Measurements from ENCODE around the gene ATL3. TPM values are rescaled to one million over a fixed set of nuclear protein-coding genes. Genes with fewer than 3 reads are reported as not detected.
"Not testable (repeated sequence)": the region's sequence is repeated elsewhere in the genome, so short reads cannot be mapped to it uniquely, and the experiment has no call there.

ATL3 gene
- total RNA-seq, 1 donor: 152 TPM

DNA sequence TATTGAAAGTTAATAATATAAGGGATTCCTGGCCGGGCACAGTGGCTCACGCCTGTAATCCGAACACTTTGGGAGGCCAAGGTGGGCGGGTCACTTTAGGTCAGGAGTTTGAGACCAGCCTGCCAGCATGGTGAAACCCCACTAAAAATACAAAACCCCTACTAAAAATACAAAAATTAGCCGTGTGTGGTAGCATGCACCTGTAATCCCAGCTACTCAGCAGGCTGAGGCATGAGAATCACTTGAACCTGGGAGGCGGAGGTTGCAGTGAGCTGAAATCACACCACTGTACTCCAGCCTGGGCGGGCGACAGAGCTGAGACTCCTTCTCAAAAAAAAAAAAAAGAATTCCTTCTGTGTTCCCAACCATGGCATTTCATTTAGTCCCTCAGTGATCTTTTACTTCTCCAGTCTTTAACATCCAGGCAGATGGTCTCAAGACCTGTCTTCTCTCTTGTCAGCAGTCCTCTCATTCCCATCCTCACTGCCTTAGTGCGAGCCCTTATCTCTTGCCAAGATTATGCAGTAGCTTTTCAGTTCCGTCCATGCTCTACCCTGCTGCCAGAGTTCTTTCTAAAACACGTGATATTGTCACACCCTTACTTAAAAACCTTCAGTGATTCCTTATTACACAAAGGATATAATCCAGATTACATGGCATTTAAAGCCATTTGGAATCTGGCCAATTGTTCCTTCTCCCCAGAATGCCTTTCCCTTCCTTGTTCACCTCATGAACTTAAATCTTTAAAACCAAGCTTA, 28.0 kb upstream of the ATL3 start:
- peak; percentile 62 for DNase-seq (ENCODE audit: low read depth)
- H3K4me3 ChIP-seq (ENCODE audit: low read depth, low read length): no peak overlapping the region
- TF ChIP-seq, protein P1, sequence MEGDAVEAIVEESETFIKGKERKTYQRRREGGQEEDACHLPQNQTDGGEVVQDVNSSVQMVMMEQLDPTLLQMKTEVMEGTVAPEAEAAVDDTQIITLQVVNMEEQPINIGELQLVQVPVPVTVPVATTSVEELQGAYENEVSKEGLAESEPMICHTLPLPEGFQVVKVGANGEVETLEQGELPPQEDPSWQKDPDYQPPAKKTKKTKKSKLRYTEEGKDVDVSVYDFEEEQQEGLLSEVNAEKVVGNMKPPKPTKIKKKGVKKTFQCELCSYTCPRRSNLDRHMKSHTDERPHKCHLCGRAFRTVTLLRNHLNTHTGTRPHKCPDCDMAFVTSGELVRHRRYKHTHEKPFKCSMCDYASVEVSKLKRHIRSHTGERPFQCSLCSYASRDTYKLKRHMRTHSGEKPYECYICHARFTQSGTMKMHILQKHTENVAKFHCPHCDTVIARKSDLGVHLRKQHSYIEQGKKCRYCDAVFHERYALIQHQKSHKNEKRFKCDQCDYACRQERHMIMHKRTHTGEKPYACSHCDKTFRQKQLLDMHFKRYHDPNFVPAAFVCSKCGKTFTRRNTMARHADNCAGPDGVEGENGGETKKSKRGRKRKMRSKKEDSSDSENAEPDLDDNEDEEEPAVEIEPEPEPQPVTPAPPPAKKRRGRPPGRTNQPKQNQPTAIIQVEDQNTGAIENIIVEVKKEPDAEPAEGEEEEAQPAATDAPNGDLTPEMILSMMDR (IDR thresholded peaks at IDR 0.05; ENCODE audit: insufficient read depth, low read depth, low read length): no peak

DNA sequence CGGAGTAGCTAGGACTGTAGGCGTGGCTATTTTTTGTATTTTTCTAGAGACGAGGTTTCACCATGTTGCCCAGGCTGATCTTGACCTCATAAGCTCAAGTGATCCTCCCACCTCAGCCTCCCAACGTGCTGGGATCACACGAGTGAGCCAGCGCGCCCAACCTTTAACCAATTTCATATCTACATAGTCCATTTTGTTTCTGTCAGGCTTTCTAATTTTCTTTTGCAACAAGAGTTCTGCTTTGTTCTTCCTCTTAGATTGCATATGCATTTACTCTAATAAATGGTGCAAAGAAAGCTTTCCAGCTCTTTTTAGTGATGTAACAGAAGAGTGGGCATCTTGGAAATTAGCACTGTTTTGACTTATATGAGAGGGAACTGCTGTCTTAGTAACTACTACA, 23.4 kb upstream of the ATL3 start:
- DNase-seq (ENCODE audit: low read depth): no peak
- TF ChIP-seq, protein P1 (IDR thresholded peaks at IDR 0.05; ENCODE audit: insufficient read depth, low read depth, low read length): no peak
- no peak overlapping the region for H3K4me3 ChIP-seq (ENCODE audit: low read depth, low read length)

DNA sequence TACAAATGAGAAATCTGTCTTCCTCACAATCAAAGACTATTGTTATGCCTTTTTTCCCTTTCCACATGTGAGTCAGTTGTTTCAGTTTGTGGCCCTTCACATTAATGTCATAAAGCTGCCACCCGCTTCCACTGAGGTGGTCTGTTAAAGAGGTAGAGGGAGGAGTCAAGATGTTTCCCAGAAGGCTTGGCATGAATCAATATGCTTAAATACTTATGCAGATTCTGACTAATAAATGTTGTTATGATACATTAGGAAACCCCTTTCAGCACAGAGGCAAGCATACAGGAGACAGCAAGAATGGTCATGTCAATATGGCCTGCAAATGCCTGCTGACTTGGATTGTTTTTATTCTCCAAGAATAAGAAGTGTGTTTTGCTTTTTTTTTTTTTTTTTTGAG, 16.7 kb upstream of the ATL3 start:
- DNase-seq (ENCODE audit: low read depth): no peak
- TF ChIP-seq, protein P1 (IDR thresholded peaks at IDR 0.05; ENCODE audit: insufficient read depth, low read depth, low read length): no peak
- H3K4me3 ChIP-seq (ENCODE audit: low read depth, low read length): no peak overlapping the region

- no peak for DNase-seq (ENCODE audit: low read depth)
- H3K4me3 ChIP-seq (ENCODE audit: low read depth, low read length): no peak overlapping the region
- TF ChIP-seq, protein P1 (IDR thresholded peaks at IDR 0.05; ENCODE audit: insufficient read depth, low read depth, low read length): no peak
These were observed 15.8 kb upstream of the ATL3 start for GRCh38 chr11:63686926-63687325.

DNA sequence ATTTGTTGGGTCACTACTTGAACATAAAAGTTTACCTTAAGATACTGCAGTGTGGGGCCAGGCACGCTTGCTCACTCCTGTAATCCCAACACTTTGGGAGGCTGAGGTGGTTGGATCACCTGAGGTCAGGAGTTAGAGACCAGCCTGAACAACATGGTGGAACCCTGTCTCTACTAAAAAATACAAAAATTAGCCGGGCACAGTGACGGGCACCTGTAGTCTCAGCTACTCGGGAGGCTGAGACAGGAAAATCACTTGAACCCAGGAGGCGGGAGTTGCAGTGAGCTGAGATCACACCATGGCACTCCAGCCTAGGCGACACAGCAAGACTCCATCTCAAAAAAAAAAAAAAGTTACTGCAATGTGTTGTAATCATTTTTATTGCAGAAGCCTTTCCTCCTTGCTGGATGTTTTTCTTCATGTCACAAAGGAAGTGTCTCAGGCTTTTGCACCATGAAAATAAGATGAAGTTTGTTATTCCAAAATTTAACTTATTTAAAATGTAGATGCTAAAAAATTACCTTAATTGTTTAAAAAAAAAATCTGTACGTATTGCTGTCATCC, 14.1 kb upstream of the ATL3 start:
- DNase-seq (ENCODE audit: low read depth): peak; percentile 57
- H3K4me3 ChIP-seq (ENCODE audit: low read depth, low read length): not testable (repeated sequence)

DNA sequence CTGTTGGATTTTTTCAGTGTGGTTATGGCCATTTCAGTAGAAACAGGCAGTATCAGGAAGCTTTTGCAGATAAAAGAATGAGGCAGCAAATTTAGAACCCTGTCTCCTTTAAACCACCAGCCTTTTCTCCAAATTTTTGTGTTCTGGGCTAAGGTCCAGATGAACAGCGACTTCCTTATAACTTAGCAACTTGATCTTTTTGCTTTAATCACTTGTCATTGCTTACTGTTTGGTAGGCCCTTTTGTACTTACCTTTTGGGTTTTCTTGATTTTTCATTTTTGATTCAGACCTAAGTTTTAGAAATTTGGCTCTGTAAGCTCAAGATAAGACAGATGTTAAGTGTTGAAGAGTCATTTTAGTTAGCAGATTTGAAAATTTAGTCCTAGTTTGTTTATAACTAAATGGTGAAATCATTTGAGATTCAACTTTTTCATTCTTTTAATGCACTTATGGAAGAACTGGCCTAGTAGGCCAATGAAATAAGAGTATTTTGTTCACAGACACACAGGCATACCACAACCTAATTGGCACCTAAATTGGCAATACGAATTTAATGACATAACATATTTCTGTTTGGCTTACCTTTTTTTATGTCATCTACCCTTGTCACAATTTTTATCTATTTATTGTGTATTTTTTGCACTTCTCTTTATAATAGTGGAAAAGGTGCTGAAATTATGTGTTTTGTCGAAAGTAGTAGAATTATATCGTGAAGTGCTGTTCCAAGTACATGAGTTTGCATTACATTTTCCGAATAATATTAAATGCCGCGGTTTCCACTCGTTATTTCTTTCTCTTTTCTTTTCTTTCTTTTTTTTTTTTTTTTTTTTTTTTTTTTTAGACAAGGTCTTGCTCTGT, 12.2 kb upstream of the ATL3 start:
- TF ChIP-seq, protein P1 (IDR thresholded peaks at IDR 0.05; ENCODE audit: insufficient read depth, low read depth, low read length): no peak
- DNase-seq (ENCODE audit: low read depth): peak; percentile 40
- peak overlapping the region; percentile 99 for H3K4me3 ChIP-seq (ENCODE audit: low read depth, low read length)
